GM18907 (cell line): ENCODE results near the gene AVEN.
"Not testable (repeated sequence)": the region's sequence is repeated elsewhere in the genome, so short reads cannot be mapped to it uniquely, and the experiment has no call there.

Experiments
- ATAC-seq: cut with Tn5 transposase; IDR thresholded peaks from one replicate; pipeline ENCODE4 v1.9.1; 2021; ENCODE audit warnings: mild to moderate bottlenecking, moderate library complexity; ENCODE audit not compliant: unreplicated experiment

Gene AVEN

GRCh38 chr15:33857726-33858125 is 181.3 kb downstream of the AVEN start:
- no peak for ATAC-seq

DNA sequence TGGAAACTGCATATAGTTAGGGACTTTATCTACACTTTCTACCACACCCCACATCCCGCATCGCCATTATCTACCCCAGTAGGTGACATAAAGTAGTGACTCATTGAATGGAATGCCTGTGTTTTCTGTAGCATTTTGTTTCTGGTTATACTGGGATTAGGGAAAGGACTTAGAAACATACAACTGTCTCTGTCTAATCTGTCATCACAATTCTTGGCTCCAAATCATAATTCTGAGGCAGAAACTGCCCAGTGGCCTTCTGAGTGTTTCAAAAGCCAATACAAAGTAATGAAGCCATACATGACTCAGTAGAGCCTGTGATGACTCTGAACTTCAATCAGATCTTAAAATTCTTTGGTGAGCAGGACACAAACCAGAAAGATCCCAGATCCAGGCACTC is 186.4 kb downstream of the AVEN start:
- no peak for ATAC-seq

DNA sequence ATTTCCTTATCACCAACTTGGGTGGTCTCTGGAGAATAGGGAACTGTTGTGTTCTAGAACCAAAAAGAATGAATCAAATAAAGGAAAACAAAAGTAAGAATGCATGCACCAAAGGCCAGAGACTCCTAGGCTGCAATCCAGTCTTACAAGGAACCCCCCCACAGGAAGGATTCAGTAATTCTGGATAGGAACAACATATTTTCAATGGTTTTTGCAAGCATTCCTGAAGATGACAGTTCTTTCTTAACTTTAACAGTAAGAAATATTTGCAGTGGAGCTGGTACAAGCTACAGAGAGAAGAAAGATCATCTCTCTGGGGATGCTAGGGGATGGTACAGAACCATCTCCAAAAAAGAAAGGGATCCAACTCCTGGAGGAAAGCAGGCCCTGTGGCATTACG is 186.9 kb downstream of the AVEN start:
- no peak for ATAC-seq

DNA sequence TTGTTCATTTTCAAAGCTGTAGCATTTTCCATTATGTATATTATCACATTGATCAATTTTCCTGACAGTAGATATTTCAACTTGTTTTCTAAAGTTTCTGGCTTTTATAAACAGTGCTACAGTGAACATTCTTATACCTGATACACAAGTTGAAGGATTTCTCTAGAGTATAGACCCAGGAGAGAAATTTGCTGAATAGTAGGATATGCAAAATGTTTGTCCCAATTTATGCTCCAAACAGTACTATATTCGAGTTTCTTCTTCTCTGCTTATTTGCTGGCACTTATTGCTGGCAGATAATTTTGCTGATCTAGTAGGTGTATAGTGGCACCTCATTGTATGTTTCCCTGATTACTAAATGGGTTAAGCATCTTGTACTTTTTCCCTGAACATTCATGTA is 187.9 kb downstream of the AVEN start:
- no peak for ATAC-seq

- ATAC-seq, result no peak
Measured at GRCh38 chr15:33848011-33848410, 191.0 kb downstream of the AVEN start.

GRCh38 chr15:33846862-33847261 is 192.1 kb downstream of the AVEN start:
- no peak for ATAC-seq

GRCh38 chr15:33846142-33846541 is 192.9 kb downstream of the AVEN start:
- ATAC-seq, result no peak

DNA sequence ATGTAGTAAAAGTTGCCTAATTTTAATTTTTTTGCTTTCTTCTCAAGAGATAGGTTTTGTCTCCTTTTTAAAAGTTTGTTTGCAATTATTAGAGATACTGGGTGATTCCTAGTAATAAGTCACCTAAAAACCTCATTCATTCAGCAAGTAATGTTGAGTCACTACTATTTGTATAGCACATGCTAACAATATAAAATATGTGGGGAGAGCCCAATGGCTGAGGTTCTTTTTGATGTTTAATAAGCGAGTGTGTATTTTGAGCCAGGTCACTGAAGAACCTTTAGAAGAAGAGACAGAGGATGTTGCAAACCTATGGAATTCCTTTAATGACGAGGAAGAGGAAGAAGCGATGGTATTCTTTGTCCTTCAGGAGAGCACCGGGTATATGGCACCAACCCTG is 194.4 kb downstream of the AVEN start:
- ATAC-seq, result no peak

- ATAC-seq, result no peak
Measured at GRCh38 chr15:33844186-33844585, 194.8 kb downstream of the AVEN start.

DNA sequence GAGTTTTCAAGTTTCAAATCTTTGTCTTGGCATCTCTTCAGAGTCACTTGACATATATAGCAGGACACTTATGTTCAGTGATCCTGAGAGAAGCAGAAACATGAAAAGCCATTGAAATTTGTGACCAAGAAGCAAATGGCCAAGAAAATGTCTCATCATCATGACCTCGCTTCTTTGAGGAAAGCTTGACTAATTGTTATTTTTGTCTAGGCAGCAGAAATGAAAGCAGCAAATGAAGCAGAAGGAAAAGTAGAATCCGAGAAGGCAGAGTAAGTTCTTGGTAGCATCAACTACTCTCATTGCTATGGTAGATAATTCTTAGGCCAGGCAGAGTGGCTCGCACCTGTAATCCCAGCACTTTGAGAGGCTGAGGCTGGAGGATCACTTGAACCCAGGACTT is 198.4 kb downstream of the AVEN start:
- no peak for ATAC-seq

DNA sequence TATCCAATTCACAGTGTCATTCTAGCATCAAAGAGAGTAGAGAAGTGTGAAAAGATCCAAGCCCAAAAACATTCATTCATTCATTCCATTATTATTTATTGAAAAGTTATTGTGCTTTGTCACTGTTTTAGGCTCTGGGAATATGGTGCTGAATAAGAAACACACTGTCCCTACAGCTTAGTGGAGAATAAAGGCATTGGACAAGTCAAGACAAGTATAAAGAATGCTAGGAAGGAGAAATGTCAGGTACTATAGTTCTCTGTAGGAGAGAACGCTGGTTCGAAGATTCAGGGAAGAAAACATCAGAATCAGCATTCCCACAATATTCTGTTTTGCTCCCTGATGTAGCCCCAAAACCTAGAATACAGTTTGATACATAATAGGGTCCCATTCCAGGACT is 199.5 kb downstream of the AVEN start:
- no peak for ATAC-seq

- ATAC-seq, result no peak
Measured at GRCh38 chr15:33837294-33837693, 201.7 kb downstream of the AVEN start.

DNA sequence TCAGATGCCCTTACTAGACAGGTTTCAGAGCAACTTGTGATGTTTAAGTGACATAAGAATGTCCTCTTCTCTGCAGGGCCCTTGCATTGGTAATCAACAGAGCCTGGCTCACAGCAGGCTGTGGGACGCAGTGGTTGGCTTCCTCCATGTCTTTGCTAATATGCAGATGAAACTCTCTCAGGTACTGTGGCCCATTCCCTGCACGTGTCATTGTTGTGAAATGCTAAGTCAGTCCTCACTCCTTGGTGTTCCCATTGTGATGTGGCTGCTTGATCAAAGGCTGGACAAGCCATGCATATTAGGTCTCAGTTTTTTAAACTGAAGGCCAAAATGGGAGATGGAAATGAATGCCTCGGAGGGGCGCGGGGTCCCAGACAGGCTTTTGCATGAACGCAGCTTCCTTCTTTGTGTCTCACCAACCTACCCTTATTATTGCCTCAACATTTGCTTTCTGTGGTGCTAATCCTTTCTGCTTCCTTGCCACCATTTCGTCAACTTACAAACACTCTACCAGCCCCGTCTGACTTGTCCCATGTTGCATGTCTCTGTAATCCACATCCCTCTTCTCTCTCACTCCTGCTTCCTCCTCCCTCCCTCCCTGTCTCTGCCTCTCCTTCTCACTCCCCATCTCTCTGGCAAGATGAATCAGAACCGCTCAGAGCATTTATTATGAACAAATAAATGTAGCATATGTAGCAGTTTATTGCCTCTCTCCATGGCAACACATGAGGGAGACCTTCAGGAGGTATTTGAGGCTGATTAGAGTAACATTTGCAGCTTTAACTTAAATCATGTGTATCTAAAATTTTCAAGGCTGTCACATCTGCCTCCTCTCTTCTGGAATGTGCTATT is 203.9 kb downstream of the AVEN start:
- no peak for ATAC-seq

- ATAC-seq, result no peak
Measured at GRCh38 chr15:33831646-33832045, 207.4 kb downstream of the AVEN start.

DNA sequence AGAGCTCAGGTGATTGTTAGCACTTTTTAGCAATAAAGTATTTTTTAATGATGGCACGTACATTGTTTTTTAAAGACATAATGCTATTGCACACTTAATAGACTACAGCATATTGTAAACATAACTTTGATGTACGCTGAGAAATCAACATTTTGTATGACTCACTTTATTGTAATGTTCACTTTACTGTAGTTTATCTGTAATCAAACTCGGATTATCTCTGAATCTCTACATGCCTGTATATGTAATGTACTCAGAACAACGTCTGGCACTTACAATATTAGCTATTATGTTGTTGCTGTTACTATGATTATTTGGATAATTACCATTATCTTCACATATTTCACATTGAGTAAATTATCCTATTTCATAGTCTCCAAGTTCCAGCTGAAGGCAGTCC is 208.7 kb downstream of the AVEN start:
- no peak for ATAC-seq

GRCh38 chr15:33826201-33826600 is 212.8 kb downstream of the AVEN start:
- ATAC-seq, result no peak

- ATAC-seq, result no peak
Measured at GRCh38 chr15:33825453-33825852, 213.6 kb downstream of the AVEN start.

- ATAC-seq, result no peak
Measured at GRCh38 chr15:33823119-33823518, 215.9 kb downstream of the AVEN start.

GRCh38 chr15:33822479-33822878 is 216.5 kb downstream of the AVEN start:
- ATAC-seq, result no peak

GRCh38 chr15:33819499-33819898 is 219.5 kb downstream of the AVEN start:
- ATAC-seq, result not testable (repeated sequence)
